GM23248 (cell line): Measurements from ENCODE around the gene UGT8. TPM values are rescaled to one million over a fixed set of nuclear protein-coding genes. Genes with fewer than 3 reads are reported as not detected.

Source experiments
- DNase-seq: peaks from one replicate; pipeline ENCODE4 v3.0.0-alpha.2; 2015
- H2AFZ ChIP-seq: fragments of 200-600 bp; sonication (generic); 2 replicates; pipeline ENCODE4 v1.6.1; 2016; ENCODE audit warnings: antibody characterized with exemption
- H3F3A ChIP-seq: fragments of 200-600 bp; sonication (generic); 2 replicates; pipeline ENCODE4 v1.6.1; 2016; ENCODE audit warnings: mild to moderate bottlenecking, antibody characterized with exemption, mixed run types; ENCODE audit not compliant: insufficient read depth
- H3K27ac ChIP-seq: fragments of 200-600 bp; sonication (generic); 2 replicates; pipeline ENCODE4 v1.5.1; 2016; ENCODE audit warnings: mild to moderate bottlenecking
- H3K27me3 ChIP-seq: fragments of 200-600 bp; sonication (generic); replicated peaks from 2 replicates; pipeline ENCODE4 v1.6.1; 2016; ENCODE audit warnings: mild to moderate bottlenecking; ENCODE audit not compliant: insufficient read depth
- H3K36me3 ChIP-seq: fragments of 200-600 bp; sonication (generic); 2 replicates; pipeline ENCODE4 v1.6.1; 2016; ENCODE audit warnings: low read depth, mild to moderate bottlenecking
- H3K4me1 ChIP-seq: fragments of 200-600 bp; sonication (generic); 2 replicates; pipeline ENCODE4 v1.6.1; 2016; ENCODE audit warnings: mild to moderate bottlenecking; ENCODE audit not compliant: insufficient read depth
- H3K4me2 ChIP-seq: fragments of 200-600 bp; sonication (generic); one replicate; pipeline ENCODE4 v1.6.1; 2016; ENCODE audit warnings: mild to moderate bottlenecking; ENCODE audit not compliant: unreplicated experiment
- H3K4me3 ChIP-seq: fragments of 200-600 bp; sonication (generic); 2 replicates; pipeline ENCODE4 v1.5.1; 2016; ENCODE audit warnings: mild to moderate bottlenecking
- H3K79me2 ChIP-seq: fragments of 200-600 bp; sonication (generic); 2 replicates; pipeline ENCODE4 v1.6.1; 2016; ENCODE audit warnings: mild to moderate bottlenecking; ENCODE audit not compliant: insufficient read depth
- H3K9ac ChIP-seq: fragments of 200-600 bp; sonication (generic); 2 replicates; pipeline ENCODE4 v1.6.1; 2016; ENCODE audit warnings: mild to moderate bottlenecking
- H3K9me2 ChIP-seq: fragments of 200-600 bp; sonication (generic); 2 replicates; pipeline ENCODE4 v1.6.1; 2016; ENCODE audit warnings: mixed run types, mild to moderate bottlenecking, moderate library complexity; ENCODE audit not compliant: insufficient read depth
- H3K9me3 ChIP-seq: fragments of 200-600 bp; sonication (generic); one replicate; pipeline ENCODE4 v1.6.1; 2017; ENCODE audit warnings: low read depth
- H4K20me1 ChIP-seq: fragments of 200-600 bp; sonication (generic); 2 replicates; pipeline ENCODE4 v1.6.0; 2016; ENCODE audit not compliant: insufficient read depth
- EZH2 ChIP-seq: fragments of 200-600 bp; sonication (generic); IDR thresholded peaks from 2 replicates; pipeline ENCODE4 v1.6.1; 2018; ENCODE audit warnings: antibody characterized with exemption, mild to moderate bottlenecking; ENCODE audit not compliant: insufficient read depth, poor library complexity, severe bottlenecking
- EZH2phosphoT487 ChIP-seq: fragments of 200-600 bp; sonication (generic); IDR thresholded peaks from 2 replicates; pipeline ENCODE4 v1.6.1; 2018; ENCODE audit warnings: antibody characterized with exemption, moderate library complexity, mild to moderate bottlenecking, low read depth; ENCODE audit not compliant: insufficient read depth
- WGBS, 2 experiments: methylation state at CpG; one replicate each; pipeline ENCODE4 v1.1.6; 2015 to 2017; ENCODE audit warnings: low lambda C conversion rate in 2 of 2, low coverage in 1 of 2; ENCODE audit errors: missing lambda C conversion rate in 2 of 2; 5-methylcytosine and 5-hydroxymethylcytosine counted together
- in situ Hi-C: fragments of 300-500 bp; cut with MboI; formaldehyde crosslinking; loops from 2 replicates; pipeline ENCODE4 v1.15.0; 2020
- polyA plus RNA-seq: library from polyadenylated mRNA; unstranded; fragments of >200 nt; fragmentation: Nextera tagmentation; extraction: Ambion mirVana; gene quantifications from 2 replicates; pipeline ENCODE4 v1.2.1, GENCODE V29; 2016
- total RNA-seq: library from RNA; depleted of rRNA; stranded (reverse); fragments of >200 nt; shearing (Covaris generic); gene quantifications from 2 replicates; pipeline ENCODE4 v1.2.3, GENCODE V29; 2014

Gene UGT8
- total and polyA plus RNA-seq, 2 experiments from 2014 or later, result not detected

DNA sequence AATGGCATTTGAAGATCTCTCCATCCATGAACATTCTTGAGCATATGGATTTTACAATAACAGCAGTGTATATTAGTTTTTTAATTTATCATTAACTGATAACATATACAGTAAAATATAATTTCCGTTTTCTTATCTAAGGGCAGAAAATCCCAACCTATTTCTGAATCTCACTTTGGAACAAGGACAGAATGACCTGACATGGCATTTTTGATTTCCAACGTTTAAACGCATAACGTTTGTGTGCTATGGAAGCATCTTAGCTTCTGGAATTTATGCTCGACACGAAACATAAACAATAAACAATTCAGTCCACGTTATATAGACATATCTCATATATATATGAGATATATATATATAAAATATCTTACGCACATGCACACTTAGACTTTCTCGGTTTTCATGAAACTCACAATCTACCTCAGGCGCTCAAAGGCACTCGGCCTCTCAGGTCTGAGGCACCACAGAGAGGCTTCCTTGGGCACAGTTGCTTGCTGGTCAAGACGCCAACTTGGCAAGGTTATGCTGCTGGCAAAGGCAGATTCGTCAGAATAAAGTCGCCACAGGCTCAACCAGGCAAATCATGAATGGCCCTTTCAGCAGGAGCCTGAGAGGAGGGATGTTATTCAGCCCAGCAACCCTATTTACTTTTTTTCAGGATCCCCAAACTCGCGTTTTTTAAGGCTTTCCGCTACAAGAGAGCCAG is 1.0 kb upstream of the UGT8 start:
- no peaks in the 10 kb centered on the region for H3K9me2 ChIP-seq
- H3F3A ChIP-seq, result no peaks in the 10 kb centered on the region
- H3K4me3 ChIP-seq, result peak overlapping the region; percentile 69; the same call in 1 of the 2 replicates
- 53 to 56% methylated on average over 17 of the region's 17 CpGs for WGBS, 2 experiments
- no peak overlapping the region for H3K4me2 ChIP-seq
- in situ Hi-C loops, result no loop called here
- no peak overlapping the region for H2AFZ ChIP-seq
- H3K9me3 ChIP-seq, result no peaks in the 10 kb centered on the region
- H3K27ac ChIP-seq, result no peak overlapping the region
- no peak for DNase-seq
- no peaks in the 10 kb centered on the region for H3K79me2 ChIP-seq
- peaks cover 42% of the 10 kb centered on the region for H3K27me3 ChIP-seq
- TF ChIP-seq EZH2phosphoT487 (no peak), EZH2 (no peak)
- no peaks in the 10 kb centered on the region for H4K20me1 ChIP-seq
- no peaks in the 10 kb centered on the region for H3K4me1 ChIP-seq
- no peaks in the 10 kb centered on the region for H3K36me3 ChIP-seq
- H3K9ac ChIP-seq, result no peak overlapping the region

DNA sequence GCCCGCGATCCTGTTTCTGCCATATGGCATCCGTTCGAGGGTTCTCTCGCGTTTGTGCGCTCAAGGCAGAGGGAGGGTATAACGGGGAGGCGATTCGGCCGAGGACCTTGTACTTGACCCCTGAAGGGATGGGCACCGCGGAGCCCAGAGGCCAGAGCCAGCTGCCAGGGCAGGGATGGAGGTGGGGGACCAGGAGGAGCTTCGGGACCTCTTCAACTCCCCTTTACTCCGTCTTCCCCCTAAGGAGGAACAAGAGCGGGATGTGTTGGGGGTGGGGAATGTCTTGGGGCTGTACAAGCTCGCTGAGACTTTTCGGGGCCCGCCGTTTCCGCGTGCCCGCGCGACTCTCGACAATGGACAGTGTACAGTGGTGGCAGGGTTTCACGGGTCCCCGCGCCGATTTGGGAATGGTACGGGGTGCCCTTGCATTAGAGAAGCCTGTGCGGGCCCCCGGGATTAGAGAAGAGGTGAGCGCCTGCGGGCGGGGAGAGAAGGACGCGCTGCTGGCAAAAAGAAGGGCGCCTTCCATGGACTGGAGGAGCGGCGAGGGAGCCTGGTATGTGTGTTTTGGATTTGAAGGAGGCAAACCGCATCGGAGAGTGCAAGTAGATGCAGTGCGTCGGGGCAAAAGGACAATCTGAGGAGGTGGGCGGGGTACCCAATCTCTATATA is 760 bp downstream of the UGT8 start:
- peak overlapping the region; percentile 46 for H2AFZ ChIP-seq
- H3K27ac ChIP-seq, result no peak overlapping the region
- peak; percentile 8 for DNase-seq
- no peak overlapping the region for H3K9ac ChIP-seq
- H3K4me3 ChIP-seq, result peak overlapping the region; percentile 40
- WGBS, 2 experiments, result 4 to 7% methylated on average over 38 to 43 of the region's 46 CpGs
- no peaks in the 10 kb centered on the region for H3K9me3 ChIP-seq
- H3K79me2 ChIP-seq, result no peaks in the 10 kb centered on the region
- H3K4me1 ChIP-seq, result no peaks in the 10 kb centered on the region
- TF ChIP-seq EZH2, result no peak
- TF ChIP-seq EZH2phosphoT487, result no peak
- no peaks in the 10 kb centered on the region for H3K36me3 ChIP-seq
- peaks cover 42% of the 10 kb centered on the region for H3K27me3 ChIP-seq
- H3F3A ChIP-seq, result no peaks in the 10 kb centered on the region
- no peaks in the 10 kb centered on the region for H4K20me1 ChIP-seq
- no peaks in the 10 kb centered on the region for H3K9me2 ChIP-seq
- peak overlapping the region; percentile 57 for H3K4me2 ChIP-seq
- in situ Hi-C loops, result no loop called here

DNA sequence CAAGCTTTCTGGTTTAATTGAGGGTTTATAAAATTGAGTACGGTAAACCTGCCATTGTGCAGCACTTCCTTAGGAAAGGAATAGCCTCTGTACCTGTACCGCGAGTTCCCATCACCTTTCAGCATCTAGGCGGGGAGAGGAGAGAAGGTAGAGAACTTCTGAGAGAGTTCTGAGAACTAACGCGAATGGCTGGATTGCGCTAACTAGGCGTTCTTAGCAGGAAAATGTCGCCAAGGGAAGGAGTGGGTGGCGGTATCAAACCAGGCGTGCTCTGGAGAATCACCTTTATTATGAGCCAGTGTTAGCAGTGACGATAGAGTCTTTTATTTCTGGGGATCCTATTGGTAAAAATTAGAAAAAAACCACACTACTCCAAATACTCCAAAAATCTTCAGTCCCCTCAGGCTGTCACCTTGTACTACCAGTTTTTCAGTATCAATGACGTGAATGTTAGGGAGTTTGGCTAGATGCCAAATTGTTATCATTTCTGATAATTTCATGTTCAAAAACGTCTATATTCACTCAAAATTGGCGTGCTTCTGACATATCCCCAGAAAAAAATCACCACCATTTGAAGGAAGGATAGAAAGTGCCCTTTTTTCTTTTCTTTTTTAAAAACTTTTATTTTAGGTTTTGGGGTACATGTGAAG is 1.4 kb downstream of the UGT8 start:
- TF ChIP-seq EZH2 (no peak), EZH2phosphoT487 (no peak)
- H3K9me3 ChIP-seq, result no peaks in the 10 kb centered on the region
- in situ Hi-C loops, result no loop called here
- no peak overlapping the region for H3K27ac ChIP-seq
- H3K4me1 ChIP-seq, result no peaks in the 10 kb centered on the region
- no peaks in the 10 kb centered on the region for H3F3A ChIP-seq
- H4K20me1 ChIP-seq, result no peaks in the 10 kb centered on the region
- no peak for DNase-seq
- H3K79me2 ChIP-seq, result no peaks in the 10 kb centered on the region
- peaks cover 42% of the 10 kb centered on the region for H3K27me3 ChIP-seq
- no peak overlapping the region for H3K4me3 ChIP-seq
- H3K9ac ChIP-seq, result no peak overlapping the region
- no peak overlapping the region for H2AFZ ChIP-seq
- no peak overlapping the region for H3K4me2 ChIP-seq
- no peaks in the 10 kb centered on the region for H3K36me3 ChIP-seq
- H3K9me2 ChIP-seq, result no peaks in the 10 kb centered on the region
- WGBS, 2 experiments, result 38 to 40% methylated on average over 15 of the region's 15 CpGs

DNA sequence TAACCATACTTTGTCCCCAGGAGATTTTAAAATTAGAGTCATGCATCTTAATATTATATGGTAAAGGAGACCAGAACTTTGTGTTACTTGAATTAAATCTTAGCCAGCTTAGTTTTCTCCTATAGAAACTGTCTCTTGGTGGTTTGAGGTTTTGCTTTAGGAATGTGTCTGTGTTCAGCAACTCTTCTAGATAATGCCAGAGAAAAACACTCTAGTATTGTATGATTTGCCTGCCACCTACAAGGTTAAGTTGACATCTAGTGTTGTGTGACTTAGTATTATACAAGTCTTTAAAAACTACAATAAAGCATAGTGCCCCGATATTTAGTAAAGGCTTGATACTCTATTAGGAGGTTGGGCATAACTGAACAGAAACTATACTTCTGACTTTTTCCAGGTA is 2.1 kb downstream of the UGT8 start:
- no peaks in the 10 kb centered on the region for H3K36me3 ChIP-seq
- H3K4me1 ChIP-seq, result no peaks in the 10 kb centered on the region
- WGBS, 2 experiments, result 92 to 100% methylated on average over 1 of the region's 1 CpG
- H3K79me2 ChIP-seq, result no peaks in the 10 kb centered on the region
- H3K9me3 ChIP-seq, result no peaks in the 10 kb centered on the region
- H3K4me3 ChIP-seq, result no peak overlapping the region
- TF ChIP-seq EZH2 (no peak), EZH2phosphoT487 (no peak)
- no peak overlapping the region for H3K9ac ChIP-seq
- H4K20me1 ChIP-seq, result no peaks in the 10 kb centered on the region
- in situ Hi-C loops, result no loop called here
- no peak overlapping the region for H2AFZ ChIP-seq
- no peak overlapping the region for H3K27ac ChIP-seq
- DNase-seq, result no peak
- H3K9me2 ChIP-seq, result no peaks in the 10 kb centered on the region
- H3F3A ChIP-seq, result no peaks in the 10 kb centered on the region
- H3K27me3 ChIP-seq, result peaks cover 42% of the 10 kb centered on the region
- H3K4me2 ChIP-seq, result no peak overlapping the region
